Testis (tissue), 2 donors: ENCODE measurements around the gene LAG3.

Experiments used
- CTCF ChIP-seq, 3 experiments: fragments of 450-650 bp in 2 of 3; fragments of 200-600 bp in 1 of 3; sonication (generic) in 1 of 3; IDR thresholded peaks; one replicate each; pipeline ENCODE4 v1.5.1; 2016 to 2019; ENCODE audit warnings: antibody characterized with exemption in 3 of 3, mild to moderate bottlenecking in 2 of 3, moderate library complexity in 1 of 3
- POLR2A ChIP-seq: fragments of 450-650 bp; IDR thresholded peaks from one replicate; pipeline ENCODE4 v1.6.1; 2017; ENCODE audit warnings: antibody characterized with exemption, mild to moderate bottlenecking, moderate library complexity

- peak; percentile 85 to 96 (median 94) for TF ChIP-seq CTCF (IDR thresholded peaks at IDR 0.05)
- no peak for TF ChIP-seq POLR2A
These were observed 6.5 kb downstream of the LAG3 start for GRCh38 chr12:6778574-6779550.
